Endometrial microvascular endothelial cells (primary cell): ENCODE data around the gene CARD14. TPM values are rescaled to one million over a fixed set of nuclear protein-coding genes. Genes with fewer than 3 reads are reported as not detected.
"Not testable (repeated sequence)": the region's sequence is repeated elsewhere in the genome, so short reads cannot be mapped to it uniquely, and the experiment has no call there.

Experiments used
- in situ Hi-C: cut with HindIII; loops from 2 replicates; pipeline ENCODE4 v1.10.0; 2017; ENCODE audit warnings: low sequenced_read_pairs, low pct_unique_long_range_greater_than_20kb; ENCODE audit errors: inconsistent ontology term
- total RNA-seq: library from RNA; depleted of rRNA; stranded (reverse); fragments of >200 nt; gene quantifications from one replicate; pipeline ENCODE4 v1.2.3, GENCODE V29; 2015; ENCODE audit errors: inconsistent ontology term

The CARD14 gene
- total RNA-seq, 1 donor from 2014 or later: not detected

DNA sequence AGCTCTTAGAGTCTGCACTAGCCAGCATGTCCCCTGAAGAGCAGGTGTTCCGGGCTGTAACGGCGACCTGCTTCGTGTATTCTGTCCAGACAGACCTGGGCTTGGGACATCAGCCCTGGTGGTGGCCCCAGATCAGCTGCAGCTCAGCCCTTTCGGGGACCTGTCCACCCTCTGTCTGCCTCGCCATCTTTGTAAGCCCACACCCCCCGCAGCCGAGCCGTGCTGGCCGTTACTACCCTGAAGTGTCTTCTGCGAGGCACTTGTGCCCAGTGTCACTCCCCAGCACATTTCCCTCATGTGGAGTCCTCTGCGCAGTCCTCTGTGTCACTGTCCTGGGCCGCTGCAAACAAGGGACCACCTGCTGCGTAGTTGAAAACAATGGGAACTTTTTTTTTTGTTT is 10.4 kb downstream of the CARD14 start:
- in situ Hi-C loops: no loop called here

DNA sequence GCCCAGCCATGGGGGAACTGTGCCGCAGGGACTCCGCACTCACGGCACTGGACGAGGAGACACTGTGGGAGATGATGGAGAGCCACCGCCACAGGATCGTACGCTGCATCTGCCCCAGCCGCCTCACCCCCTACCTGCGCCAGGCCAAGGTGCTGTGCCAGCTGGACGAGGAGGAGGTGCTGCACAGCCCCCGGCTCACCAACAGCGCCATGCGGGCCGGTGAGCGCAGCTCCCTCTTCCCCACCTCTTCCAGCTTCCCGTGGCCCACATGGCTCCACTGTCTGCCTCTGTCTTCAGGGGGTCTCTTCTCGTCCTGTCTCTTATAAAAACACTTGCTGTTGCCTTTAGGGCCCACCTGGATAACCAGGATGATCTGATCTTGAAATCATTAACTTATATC is 11.6 kb downstream of the CARD14 start:
- in situ Hi-C loops: no loop called here

DNA sequence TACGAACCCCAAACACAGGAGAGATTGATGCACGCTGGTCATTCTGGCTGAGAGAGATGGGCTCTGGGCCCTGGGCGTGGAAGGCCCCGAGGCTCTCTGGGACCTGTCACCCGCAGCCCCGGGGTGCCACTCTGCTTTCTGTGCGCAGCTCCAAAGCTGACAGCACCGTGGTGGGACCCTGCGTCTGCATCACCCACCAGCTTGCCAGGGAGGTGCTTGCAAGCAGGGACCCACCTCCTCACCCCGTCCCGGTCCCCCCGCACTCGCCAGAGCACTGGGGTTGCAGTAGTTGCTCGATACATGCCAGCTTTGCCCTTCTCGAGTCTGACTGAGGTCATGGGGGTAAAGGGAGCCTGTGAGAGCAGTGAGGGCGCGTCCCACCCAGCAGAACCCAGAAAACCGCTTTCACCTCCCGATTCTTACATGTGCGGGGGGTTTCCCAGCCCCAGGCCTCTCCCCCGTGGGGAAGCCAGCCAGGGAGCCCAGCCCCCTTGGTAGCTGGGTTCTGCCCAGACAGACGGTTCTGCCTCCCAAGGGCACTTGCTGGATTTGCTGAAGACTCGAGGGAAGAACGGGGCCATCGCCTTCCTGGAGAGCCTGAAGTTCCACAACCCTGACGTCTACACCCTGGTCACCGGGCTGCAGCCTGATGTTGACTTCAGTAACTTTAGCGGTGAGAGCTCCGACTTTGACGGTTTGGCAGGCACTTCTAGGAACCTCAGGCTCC is 12.5 kb downstream of the CARD14 start:
- in situ Hi-C loops: no loop called here

DNA sequence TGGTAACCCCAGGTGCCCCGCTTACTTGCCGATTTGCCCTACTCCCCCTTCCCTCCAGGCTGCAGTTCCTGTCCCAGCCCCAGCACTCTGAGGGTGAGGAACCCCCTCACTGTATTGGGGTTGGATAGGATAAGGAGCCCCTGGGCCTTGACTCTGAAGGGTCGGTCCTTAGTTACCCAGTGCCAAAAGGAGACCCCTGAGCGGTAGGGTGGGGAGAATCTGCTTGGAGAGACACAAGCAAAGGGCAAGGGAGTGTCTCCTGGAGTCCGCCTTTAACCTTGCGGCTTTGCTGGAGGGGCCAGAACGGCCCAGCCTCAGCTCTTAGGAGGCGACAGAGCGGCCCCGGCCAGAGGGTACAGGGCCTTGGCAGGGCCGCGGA is 13.0 kb downstream of the CARD14 start:
- in situ Hi-C loops: no loop called here

DNA sequence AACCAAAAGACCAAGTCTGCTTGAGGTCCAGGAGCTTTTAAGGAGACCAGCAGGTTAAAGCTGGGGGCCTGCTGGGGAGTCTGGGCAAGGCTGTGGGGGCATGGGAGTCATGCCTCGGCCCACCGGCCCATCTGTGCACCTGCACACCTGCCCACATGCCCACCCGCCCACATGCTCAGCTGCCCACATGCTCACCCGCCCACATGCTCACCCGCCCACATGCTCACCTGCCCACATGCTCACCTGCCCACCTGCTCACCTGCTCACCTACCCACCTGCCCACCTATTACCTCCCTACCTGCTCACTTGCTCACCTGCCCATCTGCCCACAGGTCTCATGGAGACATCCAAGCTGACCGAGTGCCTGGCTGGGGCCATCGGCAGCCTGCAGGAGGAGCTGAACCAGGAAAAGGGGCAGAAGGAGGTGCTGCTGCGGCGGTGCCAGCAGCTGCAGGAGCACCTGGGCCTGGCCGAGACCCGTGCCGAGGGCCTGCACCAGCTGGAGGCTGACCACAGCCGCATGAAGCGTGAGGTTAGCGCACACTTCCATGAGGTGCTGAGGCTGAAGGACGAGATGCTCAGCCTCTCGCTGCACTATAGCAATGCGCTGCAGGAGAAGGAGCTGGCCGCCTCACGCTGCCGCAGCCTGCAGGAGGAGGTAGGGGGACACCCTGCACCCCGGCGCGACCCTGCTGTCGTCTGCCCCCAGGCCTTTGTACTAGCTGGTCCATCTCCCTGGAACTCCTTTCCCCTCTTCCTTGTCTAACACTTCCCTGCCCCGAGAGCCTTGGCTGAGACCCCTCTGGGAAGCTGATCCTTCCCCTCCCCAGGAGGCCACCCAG is 14.0 kb downstream of the CARD14 start:
- in situ Hi-C loops: no loop called here

DNA sequence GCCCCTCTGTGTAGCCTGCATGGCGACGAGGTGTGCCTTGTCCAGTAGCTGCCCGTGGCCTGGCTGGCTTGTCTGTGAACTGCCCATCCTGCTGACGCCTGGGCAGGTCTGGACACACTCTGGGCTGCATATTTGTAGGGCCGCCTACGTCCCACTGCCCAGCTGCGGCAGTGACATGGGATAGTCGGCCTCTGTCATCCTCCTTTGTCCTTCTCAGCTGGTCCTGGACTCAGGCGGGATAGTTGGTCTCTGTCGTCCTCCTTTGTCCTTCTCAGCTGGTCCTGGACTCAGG is 14.5 kb downstream of the CARD14 start:
- in situ Hi-C loops: no loop called here

DNA sequence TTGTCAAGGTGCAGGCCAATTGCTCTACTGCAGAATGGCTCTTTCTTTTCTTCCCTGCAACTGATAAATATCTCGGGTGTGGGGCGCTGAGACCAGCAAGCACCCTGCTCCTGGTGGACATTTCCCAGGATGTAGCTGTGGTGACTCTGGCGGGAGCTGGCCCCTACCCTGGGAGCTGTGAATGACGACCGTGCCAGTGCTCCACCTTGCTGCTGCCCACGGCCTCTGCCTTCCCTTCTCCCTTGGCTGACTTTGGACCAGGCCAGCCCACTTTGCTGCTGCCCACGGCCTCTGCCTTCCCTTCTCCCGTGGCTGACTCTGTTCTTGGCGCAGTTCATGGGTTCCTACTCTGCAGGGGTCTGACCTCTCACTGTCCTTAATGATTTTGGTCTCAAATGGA is 16.1 kb downstream of the CARD14 start:
- in situ Hi-C loops: no loop called here

DNA sequence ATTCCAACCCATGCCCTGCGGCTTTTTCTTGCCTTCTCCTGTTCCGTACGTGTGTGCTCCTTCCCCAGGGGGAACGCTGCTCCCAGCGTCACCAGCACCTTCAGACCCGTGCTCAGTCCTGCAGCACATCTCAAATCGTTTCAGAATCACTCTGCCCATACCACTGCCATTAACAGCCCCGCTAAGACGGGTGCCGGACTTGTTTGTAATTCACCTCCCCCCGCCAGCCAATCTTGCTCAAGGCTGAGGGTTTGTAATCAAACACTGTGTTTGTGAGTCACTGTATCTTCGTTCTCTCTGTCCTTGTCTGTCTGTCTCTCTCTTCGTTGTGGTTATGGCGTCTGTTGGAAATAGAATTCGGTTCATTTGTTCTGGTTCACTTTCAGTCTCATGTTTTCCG is 17.3 kb downstream of the CARD14 start:
- in situ Hi-C loops: no loop called here

DNA sequence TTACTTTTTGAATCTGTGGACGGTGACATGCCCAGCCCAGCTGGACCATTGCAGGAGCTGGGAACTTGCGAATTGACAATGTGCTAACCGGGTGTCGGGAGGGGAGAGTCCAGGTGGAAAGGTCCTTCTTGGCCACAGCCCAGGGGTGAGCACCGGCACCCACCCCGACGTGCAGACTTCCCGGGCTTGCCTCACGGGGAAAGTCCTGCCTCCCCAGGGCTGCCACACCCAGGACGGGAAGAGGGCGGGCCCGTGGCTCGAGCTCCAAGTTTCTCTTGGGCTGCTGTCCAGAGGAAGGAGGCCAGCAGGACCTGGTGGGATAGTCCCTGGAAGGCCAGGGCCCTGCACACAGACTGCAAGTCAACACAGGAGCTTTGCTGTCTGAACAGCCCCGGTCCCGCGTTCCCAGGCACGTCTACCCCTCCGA is 17.7 kb downstream of the CARD14 start:
- in situ Hi-C loops: no loop called here

DNA sequence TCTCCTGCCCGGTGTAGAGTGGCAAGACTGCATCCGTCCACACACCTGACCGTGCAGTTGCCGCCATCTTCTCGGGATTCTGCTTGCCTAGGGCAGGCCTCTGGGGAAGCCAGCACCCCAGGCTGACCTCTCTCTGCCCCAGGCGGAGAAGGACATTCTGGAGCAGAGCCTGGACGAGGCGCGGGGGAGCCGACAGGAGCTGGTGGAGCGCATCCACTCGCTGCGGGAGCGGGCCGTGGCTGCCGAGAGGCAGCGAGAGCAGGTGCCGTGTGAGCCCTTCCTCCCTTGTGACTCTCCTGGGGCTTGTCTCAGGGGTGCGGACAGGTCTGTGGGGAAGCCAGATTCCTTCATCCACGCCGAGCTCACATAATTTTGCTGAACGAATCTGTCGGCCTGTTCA is 19.8 kb downstream of the CARD14 start:
- in situ Hi-C loops: no loop called here

DNA sequence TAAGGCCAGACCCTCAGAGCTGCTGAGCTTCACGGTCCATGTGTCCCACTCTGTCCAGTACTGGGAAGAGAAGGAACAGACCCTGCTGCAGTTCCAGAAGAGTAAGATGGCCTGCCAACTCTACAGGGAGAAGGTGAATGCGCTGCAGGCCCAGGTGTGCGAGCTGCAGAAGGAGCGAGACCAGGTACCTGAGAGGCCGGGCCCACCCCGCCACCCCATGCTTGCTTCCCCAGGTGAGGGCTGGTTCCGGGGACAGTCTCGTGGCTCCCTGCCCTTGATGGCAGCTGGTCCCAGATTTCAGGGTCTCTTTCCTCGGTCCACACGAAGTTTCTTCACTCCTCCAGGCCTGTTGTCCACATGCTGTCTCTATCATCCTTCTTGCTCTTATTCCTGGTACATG is 20.9 kb downstream of the CARD14 start:
- in situ Hi-C loops: no loop called here

DNA sequence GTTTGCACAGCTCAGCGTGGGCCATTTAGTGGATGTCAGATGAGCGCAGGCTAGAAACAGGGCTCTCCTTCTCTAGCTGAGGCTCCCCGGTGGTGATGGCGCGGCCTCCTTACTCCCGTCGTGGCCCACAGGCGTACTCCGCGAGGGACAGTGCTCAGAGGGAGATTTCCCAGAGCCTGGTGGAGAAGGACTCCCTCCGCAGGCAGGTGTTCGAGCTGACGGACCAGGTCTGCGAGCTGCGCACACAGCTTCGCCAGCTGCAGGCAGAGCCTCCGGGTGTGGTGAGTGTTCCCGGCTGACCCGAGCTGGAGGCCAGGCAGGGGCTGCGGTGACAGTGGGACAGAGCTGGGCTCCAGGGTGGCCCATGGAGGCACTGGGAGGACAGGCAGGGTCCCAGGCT is 21.4 kb downstream of the CARD14 start:
- in situ Hi-C loops: no loop called here

DNA sequence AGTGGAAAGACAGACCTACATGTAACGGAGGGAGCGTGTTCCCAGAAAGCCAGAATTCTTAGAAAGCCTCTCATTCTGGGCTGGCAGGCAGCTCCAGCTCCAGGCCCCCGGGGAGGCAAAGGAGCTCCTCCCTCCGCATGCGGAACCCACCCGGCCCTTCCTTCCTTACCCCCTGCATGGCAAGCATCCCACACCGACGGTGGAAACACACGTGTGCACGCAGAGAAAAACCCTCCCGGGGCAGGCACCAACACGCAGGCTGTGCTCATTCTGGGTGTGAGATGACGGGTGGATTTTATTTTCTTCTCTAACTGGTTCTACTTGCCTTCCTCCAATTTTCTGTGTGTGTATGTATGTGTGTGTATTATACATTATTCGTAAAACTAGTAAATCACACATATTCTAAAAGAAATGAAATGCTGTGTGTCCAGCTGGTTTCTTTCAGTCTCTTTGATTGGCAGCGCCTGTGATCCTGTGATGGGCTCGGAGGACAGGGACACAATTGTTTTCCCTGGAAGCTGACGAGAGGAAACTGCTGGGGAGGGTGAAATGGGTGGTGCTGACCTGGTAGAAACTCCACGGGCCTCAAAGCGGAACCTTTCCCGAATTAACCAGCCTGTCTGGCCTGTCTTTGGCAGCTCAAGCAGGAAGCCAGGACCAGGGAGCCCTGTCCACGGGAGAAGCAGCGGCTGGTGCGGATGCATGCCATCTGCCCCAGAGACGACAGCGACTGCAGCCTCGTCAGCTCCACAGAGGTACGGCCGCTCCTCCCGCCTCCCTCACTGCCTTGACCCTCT is 22.2 kb downstream of the CARD14 start:
- in situ Hi-C loops: no loop called here

DNA sequence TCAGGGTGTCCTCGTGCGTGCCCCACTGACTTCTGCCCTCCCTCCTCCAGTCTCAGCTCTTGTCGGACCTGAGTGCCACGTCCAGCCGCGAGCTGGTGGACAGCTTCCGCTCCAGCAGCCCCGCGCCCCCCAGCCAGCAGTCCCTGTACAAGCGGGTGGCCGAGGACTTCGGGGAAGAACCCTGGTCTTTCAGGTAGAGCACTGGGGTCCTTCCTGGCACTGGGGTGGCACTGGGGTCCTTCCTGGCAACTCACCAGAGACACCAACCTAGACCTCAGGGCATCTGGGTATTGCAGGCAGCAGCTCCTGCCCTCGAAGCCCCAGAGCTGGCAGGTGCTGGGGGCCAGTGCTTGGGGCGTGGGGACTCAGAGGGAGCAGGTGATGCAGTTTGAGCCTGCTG is 25.3 kb downstream of the CARD14 start:
- in situ Hi-C loops: no loop called here

DNA sequence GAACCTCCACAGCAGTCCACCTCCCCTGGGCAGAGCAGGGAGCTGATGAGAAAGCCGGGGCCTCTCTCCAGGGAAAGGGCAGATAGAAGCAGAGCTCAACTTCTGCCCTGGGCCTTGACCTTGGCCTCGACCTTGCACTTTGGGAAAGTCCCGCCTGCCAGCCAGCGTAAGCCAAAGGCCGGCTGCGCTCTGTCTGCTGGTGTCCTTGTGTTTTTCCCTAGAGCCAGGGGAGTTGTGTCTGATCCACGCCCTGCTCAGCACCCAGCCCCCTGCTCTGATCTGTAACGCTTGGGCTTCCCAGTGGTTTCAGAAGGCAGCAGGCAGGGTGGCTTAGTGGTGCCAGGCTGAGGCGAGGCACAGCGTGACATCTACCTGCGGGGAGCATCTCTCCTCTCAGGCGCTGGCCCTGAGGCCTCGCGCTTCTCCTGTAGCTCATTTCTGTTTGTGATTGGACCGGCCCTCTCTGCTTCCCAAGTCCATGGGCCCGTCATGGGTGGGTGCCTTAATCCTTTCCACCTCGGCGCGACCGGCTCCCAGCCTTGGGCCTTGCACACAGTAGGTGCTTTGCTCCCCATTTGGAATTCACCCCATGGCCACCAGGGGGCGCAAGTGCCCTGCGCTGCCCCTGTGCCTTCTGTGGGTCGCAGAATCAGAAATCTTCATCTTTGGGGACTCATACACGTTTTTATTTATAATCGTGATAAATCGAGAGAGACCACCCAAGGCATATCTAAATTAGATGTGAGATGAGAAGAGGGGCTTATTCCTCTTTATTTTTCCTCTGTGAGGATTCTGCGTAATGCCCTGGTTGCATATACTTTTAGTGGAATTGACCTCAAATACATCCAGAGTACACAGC is 26.1 kb downstream of the CARD14 start:
- in situ Hi-C loops: no loop called here

DNA sequence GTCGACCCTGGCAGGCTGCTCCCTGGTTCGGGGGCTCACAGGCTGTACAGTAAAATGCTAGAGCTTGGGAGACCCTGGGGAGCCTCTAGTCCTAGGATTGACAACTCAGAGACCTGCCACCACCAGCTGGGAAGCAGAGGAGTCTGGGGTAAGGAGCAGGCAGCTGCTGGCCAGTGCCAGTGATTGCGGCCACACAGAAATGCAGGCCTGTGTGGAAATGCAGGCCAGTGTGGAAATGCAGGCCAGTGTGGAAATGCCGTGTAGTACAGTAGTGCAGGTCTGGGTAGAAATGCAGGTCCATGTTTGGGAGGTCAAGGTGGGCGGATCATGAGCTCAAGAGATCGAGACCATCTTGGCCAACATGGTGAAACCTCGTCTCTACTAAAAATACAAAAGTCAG is 26.8 kb downstream of the CARD14 start:
- in situ Hi-C loops: no loop called here

DNA sequence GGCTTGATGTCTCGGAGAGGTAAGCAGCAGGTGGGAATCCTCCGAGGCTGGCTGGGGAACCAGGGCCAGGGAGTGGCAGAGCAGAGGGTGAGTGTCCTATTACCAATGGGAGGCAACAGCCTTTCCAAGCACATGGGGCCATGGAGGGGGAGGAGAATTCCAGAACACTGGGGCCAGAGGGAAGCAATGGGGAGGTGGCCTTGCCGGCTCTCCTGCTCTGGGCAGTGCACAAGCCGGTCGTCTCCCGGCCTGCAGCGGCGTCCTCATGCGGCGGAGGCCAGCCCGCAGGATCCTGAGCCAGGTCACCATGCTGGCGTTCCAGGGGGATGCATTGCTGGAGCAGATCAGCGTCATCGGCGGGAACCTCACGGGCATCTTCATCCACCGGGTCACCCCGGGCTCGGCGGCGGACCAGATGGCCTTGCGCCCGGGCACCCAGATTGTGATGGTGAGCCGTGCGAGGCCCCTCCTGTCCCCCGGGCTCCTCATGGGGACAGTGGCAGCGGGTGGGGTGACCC is 28.4 kb downstream of the CARD14 start:
- in situ Hi-C loops: no loop called here

DNA sequence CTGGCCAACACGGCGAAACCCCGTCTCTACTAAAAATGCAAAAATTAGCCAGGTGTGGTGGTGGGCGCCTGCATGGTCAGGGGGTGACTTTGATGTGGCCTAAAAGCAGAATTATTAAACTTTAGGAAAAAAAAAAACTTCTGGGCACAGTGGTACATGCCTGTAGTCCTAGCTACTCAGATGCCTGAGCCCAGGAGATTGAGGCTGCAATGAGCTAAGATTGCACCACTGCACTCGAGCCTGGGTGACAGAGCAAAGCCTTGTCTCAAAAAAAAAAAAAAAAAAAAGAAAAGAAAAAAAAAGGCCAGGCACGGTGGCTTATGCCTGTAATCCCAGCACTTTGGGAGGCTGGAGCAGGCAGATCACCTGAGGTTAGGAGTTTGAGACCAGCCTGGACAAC is 29.5 kb downstream of the CARD14 start:
- in situ Hi-C loops: not testable (repeated sequence)

DNA sequence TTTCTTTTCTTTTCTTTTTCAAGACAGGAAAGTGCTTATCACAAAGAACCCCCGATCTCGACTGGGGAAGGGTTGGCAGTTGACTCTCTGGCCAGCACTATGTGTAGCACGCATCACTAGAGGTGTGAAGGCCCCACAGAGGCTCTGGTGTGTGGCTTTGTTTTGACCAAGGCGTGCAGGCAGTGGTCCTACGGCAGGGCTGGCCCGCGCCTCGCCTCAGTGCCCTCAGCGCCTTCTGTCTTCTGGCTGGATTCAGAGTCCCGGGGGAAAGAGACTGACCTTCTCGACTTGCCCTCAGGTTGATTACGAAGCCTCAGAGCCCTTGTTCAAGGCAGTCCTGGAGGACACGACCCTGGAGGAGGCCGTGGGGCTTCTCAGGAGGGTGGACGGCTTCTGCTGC is 31.6 kb downstream of the CARD14 start:
- in situ Hi-C loops: no loop called here
